Suprapubic skin (tissue), 4 donors: ENCODE data around the gene IL34.

ENCODE experiments used
- CTCF ChIP-seq, 2 donors: fragments of 200-600 bp in 1 of 2; fragments of 450-650 bp in 1 of 2; sonication (generic) in 1 of 2; IDR thresholded peaks; one replicate each; pipeline ENCODE4 v1.5.1; 2016 to 2019; ENCODE audit warnings: antibody characterized with exemption in 2 of 2, mild to moderate bottlenecking in 1 of 2, moderate library complexity in 1 of 2
- EP300 ChIP-seq: sonication (generic); formaldehyde crosslinking; IDR thresholded peaks from one replicate; pipeline ENCODE4 v1.6.1; 2017; ENCODE audit warnings: antibody characterized with exemption
- POLR2A ChIP-seq, 2 donors: fragments of 450-650 bp; IDR thresholded peaks; one replicate each; pipeline ENCODE4 v1.6.1; 2017; ENCODE audit warnings: antibody characterized with exemption in 2 of 2, mild to moderate bottlenecking in 2 of 2, moderate library complexity in 2 of 2
- POLR2AphosphoS5 ChIP-seq, 3 donors: sonication (generic); formaldehyde crosslinking; IDR thresholded peaks; one replicate each; pipeline ENCODE4 v1.6.1; 2017; ENCODE audit warnings: antibody characterized with exemption in 3 of 3

- TF ChIP-seq CTCF (IDR thresholded peaks at IDR 0.05) (no peak), EP300 (no peak), POLR2A (IDR thresholded peaks at IDR 0.05) (no peak), POLR2AphosphoS5 (IDR thresholded peaks at IDR 0.05) (no peak)
Observed at GRCh38 chr16:70610273-70611223, 35.8 kb upstream of the IL34 start.
